GM12878 (cell line): ENCODE measurements around the gene SELENOS. TPM values are rescaled to one million over a fixed set of nuclear protein-coding genes. Genes with fewer than 3 reads are reported as not detected.

ENCODE experiments used
- BCL3 ChIP-seq: IDR thresholded peaks from 2 replicates; pipeline ENCODE4 v1.6.1; 2011; ENCODE audit warnings: borderline replicate concordance, low read depth, mild to moderate bottlenecking, moderate library complexity, low read length; ENCODE audit not compliant: insufficient read depth, poor library complexity, severe bottlenecking
- BHLHE40 ChIP-seq, 2 experiments: fragments of 450-650 bp in 1 of 2; IDR thresholded peaks; 2 replicates each; pipeline ENCODE4 v1.6.1; 2011 to 2017; ENCODE audit warnings: low read depth in 2 of 2, borderline replicate concordance in 1 of 2, improper control_type of control experiment in 1 of 2, low read length in 1 of 2, mild to moderate bottlenecking in 1 of 2
- BRCA1 ChIP-seq: IDR thresholded peaks from 2 replicates; pipeline ENCODE4 v1.6.1; 2011; ENCODE audit warnings: low read depth, low read length, improper control_type of control experiment
- CREB1 ChIP-seq: IDR thresholded peaks from 2 replicates; pipeline ENCODE4 v1.6.1; 2012; ENCODE audit warnings: low read depth, mild to moderate bottlenecking, inconsistent platforms
- DPF2 ChIP-seq: fragments of 450-650 bp; IDR thresholded peaks from 2 replicates; pipeline ENCODE4 v1.6.1; 2017; ENCODE audit warnings: mild to moderate bottlenecking
- ELK1 ChIP-seq: IDR thresholded peaks from 2 replicates; pipeline ENCODE4 v1.6.1; 2012; ENCODE audit warnings: low read depth, low read length, improper control_type of control experiment
- FOXK2 ChIP-seq: fragments of 450-650 bp; IDR thresholded peaks from 2 replicates; pipeline ENCODE4 v1.6.1; 2017; ENCODE audit warnings: mild to moderate bottlenecking, moderate library complexity
- HDAC6 ChIP-seq: fragments of 200-600 bp; sonication (generic); IDR thresholded peaks from one replicate; pipeline ENCODE4 v1.8.0; 2017; ENCODE audit warnings: antibody characterized with exemption; ENCODE audit not compliant: unreplicated experiment
- NBN ChIP-seq: fragments of 450-650 bp; IDR thresholded peaks from 2 replicates; pipeline ENCODE4 v1.6.1; 2016
- NRF1 ChIP-seq: conservative IDR thresholded peaks from 2 replicates; pipeline ENCODE4 v1.6.1; 2011; ENCODE audit warnings: mild to moderate bottlenecking, low read depth, low read length, improper control_type of control experiment
- POLR2AphosphoS5 ChIP-seq: IDR thresholded peaks from 2 replicates; pipeline ENCODE4 v1.6.1; 2011; ENCODE audit warnings: mild to moderate bottlenecking, low read length, inconsistent platforms
- SMC3 ChIP-seq: IDR thresholded peaks from 2 replicates; pipeline ENCODE4 v1.6.1; 2011; ENCODE audit warnings: low read length, improper control_type of control experiment, borderline replicate concordance
- SP1 ChIP-seq: IDR thresholded peaks from one replicate; pipeline ENCODE4 v1.6.1; 2011; ENCODE audit warnings: low read depth, low read length
- ZBTB40 ChIP-seq: fragments of 450-650 bp; IDR thresholded peaks from 2 replicates; pipeline ENCODE4 v1.6.1; 2016; ENCODE audit warnings: mild to moderate bottlenecking, moderate library complexity, borderline replicate concordance
- ZNF217 ChIP-seq: fragments of 450-650 bp; IDR thresholded peaks from 2 replicates; pipeline ENCODE4 v1.6.1; 2017; ENCODE audit warnings: antibody characterized with exemption, mild to moderate bottlenecking
- polyA plus RNA-seq, 11 experiments: library from polyadenylated mRNA; depleted of rRNA in 4 of 11; unstranded in 6 of 11; stranded (reverse) in 5 of 11; fragments of >200 nt; fragmentation: Nextera tagmentation in 4 of 11; fragmentation: Illumina TruSeq in 1 of 11; extraction: Ambion mirVana in 4 of 11; extraction: Trizol in 1 of 11; gene quantifications; 1 replicate in 1 of 11; 2 replicates in 10 of 11; pipeline versions ENCODE4 v1.2.1 to v1.2.3, GENCODE V29; 2011 to 2016; ENCODE audit warnings: inconsistent platforms in 2 of 11, missing spikeins in 2 of 11, low read depth in 1 of 11
- total RNA-seq, 4 experiments: library from RNA; depleted of rRNA in 3 of 4; stranded (reverse); fragments of >200 nt in 3 of 4; fragmentation: Illumina TruSeq in 1 of 4; extraction: Trizol in 1 of 4; gene quantifications; 2 replicates each; pipeline versions ENCODE4 v1.2.1 to v1.2.3, GENCODE V29; 2013 to 2021
- TF ChIP-seq, protein P1 (sequence below): IDR thresholded peaks from 2 replicates; pipeline ENCODE4 v1.6.1; 2011; ENCODE audit warnings: mild to moderate bottlenecking, low read depth, low read length, moderate library complexity; ENCODE audit not compliant: insufficient replicate concordance
- TF ChIP-seq, protein P2 (sequence below): fragments of 450-650 bp; IDR thresholded peaks from 2 replicates; pipeline ENCODE4 v1.6.1; 2017; ENCODE audit warnings: mild to moderate bottlenecking, low read depth, inconsistent platforms; ENCODE audit not compliant: poor library complexity, severe bottlenecking
- TF ChIP-seq, protein P3 (sequence below): fragments of 450-650 bp; IDR thresholded peaks from 2 replicates; pipeline ENCODE4 v1.6.1; 2018; ENCODE audit warnings: borderline replicate concordance, mild to moderate bottlenecking; ENCODE audit not compliant: partially characterized antibody

The SELENOS gene
- total and polyA plus RNA-seq, 10 of the 15 experiments (the other 5 are each of a cell fraction or from before 2014, with no cell fraction given) = 25.8 to 90.1 (median 37.3) TPM

DNA sequence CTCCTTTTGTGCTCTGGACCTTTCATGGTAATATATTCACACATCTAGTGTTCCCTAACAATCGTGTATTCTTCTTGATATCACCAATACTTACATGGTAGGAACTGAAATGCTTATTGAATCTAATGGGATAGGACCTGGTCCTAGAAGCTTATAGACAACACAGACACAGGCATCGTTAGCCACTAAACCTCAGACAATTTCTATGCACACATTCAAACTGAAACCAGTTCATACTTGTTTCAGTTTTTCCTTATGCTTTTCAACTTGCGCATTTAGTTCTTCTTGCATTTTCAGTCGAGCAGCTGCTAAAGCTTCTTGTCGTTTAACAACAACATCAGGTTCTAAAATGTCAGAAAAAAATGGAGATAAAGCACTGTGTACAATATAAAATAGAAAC lies 2.3 kb downstream of the SELENOS start (continued):
- TF ChIP-seq, protein P1, sequence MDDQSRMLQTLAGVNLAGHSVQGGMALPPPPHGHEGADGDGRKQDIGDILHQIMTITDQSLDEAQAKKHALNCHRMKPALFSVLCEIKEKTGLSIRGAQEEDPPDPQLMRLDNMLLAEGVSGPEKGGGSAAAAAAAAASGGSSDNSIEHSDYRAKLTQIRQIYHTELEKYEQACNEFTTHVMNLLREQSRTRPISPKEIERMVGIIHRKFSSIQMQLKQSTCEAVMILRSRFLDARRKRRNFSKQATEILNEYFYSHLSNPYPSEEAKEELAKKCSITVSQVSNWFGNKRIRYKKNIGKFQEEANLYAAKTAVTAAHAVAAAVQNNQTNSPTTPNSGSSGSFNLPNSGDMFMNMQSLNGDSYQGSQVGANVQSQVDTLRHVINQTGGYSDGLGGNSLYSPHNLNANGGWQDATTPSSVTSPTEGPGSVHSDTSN = no peak
- TF ChIP-seq CREB1 = no peak
- TF ChIP-seq SMC3 = no peak
- TF ChIP-seq, protein P2, sequence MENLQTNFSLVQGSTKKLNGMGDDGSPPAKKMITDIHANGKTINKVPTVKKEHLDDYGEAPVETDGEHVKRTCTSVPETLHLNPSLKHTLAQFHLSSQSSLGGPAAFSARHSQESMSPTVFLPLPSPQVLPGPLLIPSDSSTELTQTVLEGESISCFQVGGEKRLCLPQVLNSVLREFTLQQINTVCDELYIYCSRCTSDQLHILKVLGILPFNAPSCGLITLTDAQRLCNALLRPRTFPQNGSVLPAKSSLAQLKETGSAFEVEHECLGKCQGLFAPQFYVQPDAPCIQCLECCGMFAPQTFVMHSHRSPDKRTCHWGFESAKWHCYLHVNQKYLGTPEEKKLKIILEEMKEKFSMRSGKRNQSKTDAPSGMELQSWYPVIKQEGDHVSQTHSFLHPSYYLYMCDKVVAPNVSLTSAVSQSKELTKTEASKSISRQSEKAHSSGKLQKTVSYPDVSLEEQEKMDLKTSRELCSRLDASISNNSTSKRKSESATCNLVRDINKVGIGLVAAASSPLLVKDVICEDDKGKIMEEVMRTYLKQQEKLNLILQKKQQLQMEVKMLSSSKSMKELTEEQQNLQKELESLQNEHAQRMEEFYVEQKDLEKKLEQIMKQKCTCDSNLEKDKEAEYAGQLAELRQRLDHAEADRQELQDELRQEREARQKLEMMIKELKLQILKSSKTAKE = peak; percentile 88
- TF ChIP-seq ZBTB40 = no peak
- TF ChIP-seq DPF2 = 0 out of 2 replicates have a peak, but pooled peaks have one; percentile 50
- no peak for TF ChIP-seq BCL3
- TF ChIP-seq SP1 = peak; percentile 14
- no peak for TF ChIP-seq HDAC6
- TF ChIP-seq, protein P3, sequence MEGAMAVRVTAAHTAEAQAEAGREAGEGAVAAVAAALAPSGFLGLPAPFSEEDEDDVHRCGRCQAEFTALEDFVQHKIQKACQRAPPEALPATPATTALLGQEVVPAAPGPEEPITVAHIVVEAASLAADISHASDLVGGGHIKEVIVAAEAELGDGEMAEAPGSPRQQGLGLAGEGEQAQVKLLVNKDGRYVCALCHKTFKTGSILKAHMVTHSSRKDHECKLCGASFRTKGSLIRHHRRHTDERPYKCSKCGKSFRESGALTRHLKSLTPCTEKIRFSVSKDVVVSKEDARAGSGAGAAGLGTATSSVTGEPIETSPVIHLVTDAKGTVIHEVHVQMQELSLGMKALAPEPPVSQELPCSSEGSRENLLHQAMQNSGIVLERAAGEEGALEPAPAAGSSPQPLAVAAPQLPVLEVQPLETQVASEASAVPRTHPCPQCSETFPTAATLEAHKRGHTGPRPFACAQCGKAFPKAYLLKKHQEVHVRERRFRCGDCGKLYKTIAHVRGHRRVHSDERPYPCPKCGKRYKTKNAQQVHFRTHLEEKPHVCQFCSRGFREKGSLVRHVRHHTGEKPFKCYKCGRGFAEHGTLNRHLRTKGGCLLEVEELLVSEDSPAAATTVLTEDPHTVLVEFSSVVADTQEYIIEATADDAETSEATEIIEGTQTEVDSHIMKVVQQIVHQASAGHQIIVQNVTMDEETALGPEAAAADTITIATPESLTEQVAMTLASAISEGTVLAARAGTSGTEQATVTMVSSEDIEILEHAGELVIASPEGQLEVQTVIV = no peak
- no peak for TF ChIP-seq ZNF217
- TF ChIP-seq BRCA1 = no peak
- TF ChIP-seq POLR2AphosphoS5 = 0 out of 2 replicates have a peak, but pooled peaks have one; percentile 35
- TF ChIP-seq ELK1 = no peak
- TF ChIP-seq BHLHE40 (IDR thresholded peaks at IDR 0.05; ENCODE audit: borderline replicate concordance in 1 of 2, low read depth in 2 of 2, low read length in 1 of 2) = peak in 1 of 2 experiments; percentile 37; a peak in 1 of 4 replicates
- TF ChIP-seq NBN = peak; percentile 58; the same call in 1 of the 2 replicates
- TF ChIP-seq FOXK2 = no peak
- TF ChIP-seq NRF1 = no peak
